ENCODE results near the gene IFIT2.
A peak's percentile ranks its signal among the peaks of the same experiment; 100 is the strongest.

The IFIT2 gene

GRCh38 chr10:89295597-89295996 lies 6.2 kb upstream of the IFIT2 start:
- no peak for TF ChIP-seq ZNF274 (IDR thresholded peaks at IDR 0.05; ENCODE audit: low read depth, low read length)

DNA sequence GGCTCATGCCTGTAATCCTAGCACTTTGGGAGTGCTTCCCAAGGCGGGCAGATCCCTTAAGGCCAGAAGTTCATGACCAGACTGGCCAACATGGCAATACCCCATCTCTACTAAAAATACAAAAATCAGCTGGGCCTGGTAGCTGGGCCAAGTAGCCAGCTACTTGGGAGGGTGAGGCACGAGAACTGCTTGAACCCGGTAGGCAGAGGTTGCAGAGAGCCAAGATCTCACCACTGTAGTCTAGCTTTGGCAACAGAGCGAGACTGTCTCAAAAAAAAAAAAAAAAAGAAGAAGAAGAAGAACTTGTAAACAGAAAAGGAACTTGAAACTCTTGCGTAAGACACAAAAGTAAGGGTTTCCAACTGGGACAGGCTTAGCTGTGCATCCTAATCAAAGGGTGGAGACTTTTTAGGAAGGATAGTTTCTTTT lies 5.6 kb upstream of the IFIT2 start:
- TF ChIP-seq ZNF274 (IDR thresholded peaks at IDR 0.05; ENCODE audit: low read depth, low read length) = no peak
- no peak overlapping the region; the same call in 1 of the 2 replicates for H3K4me3 ChIP-seq (ENCODE audit: low read length)

More at GRCh38 chr10:89295597-89295996, 6.2 kb upstream of the IFIT2 start:
- no peak overlapping the region for H3K4me3 ChIP-seq (ENCODE audit: low read length)

DNA sequence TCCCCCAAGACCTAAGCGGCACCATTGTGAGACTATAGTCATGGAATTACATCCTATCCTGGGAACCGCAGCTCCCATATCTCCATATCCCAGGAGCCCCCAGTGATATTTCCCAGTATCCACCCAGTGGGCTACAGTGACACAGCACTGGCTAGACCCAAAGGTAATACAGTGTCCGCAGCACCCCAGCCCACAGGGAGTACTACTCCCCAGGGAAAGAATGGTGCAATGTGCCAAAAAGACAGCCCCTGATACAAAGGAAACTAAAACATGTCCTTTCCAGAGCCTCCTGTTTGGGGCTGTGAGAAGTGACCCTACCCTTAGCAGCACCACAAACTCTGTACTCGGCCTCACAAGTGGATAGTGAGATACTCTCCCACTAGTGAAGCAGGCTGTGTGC lies 4.5 kb upstream of the IFIT2 start:
- no peak overlapping the region for H3K4me3 ChIP-seq (ENCODE audit: low read length)
- TF ChIP-seq ZNF274 (IDR thresholded peaks at IDR 0.05; ENCODE audit: low read depth, low read length) = no peak

GRCh38 chr10:89297791-89298190 lies 4.1 kb upstream of the IFIT2 start:
- TF ChIP-seq ZNF274 (IDR thresholded peaks at IDR 0.05; ENCODE audit: low read depth, low read length) = no peak
- no peak overlapping the region for H3K4me3 ChIP-seq (ENCODE audit: low read length)

GRCh38 chr10:89299031-89299430 lies 2.8 kb upstream of the IFIT2 start:
- TF ChIP-seq ZNF274 (IDR thresholded peaks at IDR 0.05; ENCODE audit: low read depth, low read length) = no peak
- no peak overlapping the region for H3K4me3 ChIP-seq (ENCODE audit: low read length)

DNA sequence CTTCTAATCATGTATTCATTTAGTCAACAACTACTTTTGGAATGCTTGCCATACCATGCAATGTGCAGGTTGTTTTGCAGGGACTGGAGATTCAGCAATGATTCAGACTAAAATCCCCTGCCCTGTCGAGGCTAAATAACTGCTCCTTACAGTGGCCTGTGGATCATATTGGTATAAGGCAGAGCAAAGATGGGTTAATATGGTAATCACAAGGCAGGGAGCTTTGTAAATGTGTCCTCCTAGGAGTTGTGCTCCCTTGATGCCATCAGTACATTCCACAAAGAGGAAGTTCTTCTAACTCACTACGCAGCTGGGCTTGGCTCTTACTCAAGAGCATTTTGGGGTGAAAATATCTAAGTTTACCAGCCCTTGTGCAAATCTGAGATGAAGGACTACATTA lies 614 bp upstream of the IFIT2 start:
- no peak for TF ChIP-seq ZNF274 (IDR thresholded peaks at IDR 0.05; ENCODE audit: low read depth, low read length)
- H3K4me3 ChIP-seq (ENCODE audit: low read length) = peak overlapping the region; percentile 96

DNA sequence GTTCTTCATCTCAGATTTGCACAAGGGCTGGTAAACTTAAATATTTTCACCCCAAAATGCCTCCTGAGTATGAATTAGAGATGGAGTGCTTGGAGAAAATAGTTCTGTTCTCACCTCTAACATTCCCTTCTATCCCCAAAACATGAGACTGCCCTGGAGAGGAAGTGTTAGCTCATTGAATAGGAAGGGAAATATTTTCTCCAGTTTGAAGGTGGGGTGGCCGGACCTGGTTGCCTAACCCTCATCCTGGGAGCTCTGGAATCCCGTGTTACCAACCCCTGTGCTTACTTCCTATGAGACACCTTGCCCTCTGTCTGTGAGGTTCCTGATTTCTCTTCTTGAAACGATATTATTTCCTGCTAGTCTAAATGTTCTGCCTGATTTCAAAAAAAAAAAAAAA lies 779 bp downstream of the IFIT2 start:
- no peak for TF ChIP-seq ZNF274 (IDR thresholded peaks at IDR 0.05; ENCODE audit: low read depth, low read length)
- peak overlapping the region; percentile 96 for H3K4me3 ChIP-seq (ENCODE audit: low read length)

DNA sequence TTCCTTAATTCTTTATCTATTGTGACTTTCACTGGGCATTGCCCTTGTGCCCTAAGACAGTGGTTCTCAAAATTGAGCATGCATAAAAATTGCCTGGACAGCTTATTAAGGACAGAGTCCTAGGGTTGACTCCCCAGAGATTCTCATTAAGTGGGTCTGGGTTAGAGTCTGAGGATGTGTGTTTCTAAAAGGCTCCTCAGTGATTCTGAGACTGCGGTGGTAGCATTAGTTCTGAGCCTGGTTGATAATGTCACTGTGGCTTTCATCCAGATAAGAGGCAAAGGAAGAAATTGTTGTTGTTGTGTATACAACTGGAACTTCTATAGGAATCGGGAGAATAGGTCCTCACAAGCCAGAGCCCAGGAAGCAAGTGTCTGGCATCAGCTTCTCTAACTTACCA lies 1.3 kb downstream of the IFIT2 start:
- TF ChIP-seq ZNF274 (IDR thresholded peaks at IDR 0.05; ENCODE audit: low read depth, low read length) = no peak
- H3K4me3 ChIP-seq (ENCODE audit: low read length) = peak overlapping the region; percentile 96

- TF ChIP-seq ZNF274 (IDR thresholded peaks at IDR 0.05; ENCODE audit: low read depth, low read length) = no peak
- peak overlapping the region; percentile 56; the same call in 1 of the 2 replicates for H3K4me3 ChIP-seq (ENCODE audit: low read length)
Observed at GRCh38 chr10:89304026-89304425, 2.2 kb downstream of the IFIT2 start.

DNA sequence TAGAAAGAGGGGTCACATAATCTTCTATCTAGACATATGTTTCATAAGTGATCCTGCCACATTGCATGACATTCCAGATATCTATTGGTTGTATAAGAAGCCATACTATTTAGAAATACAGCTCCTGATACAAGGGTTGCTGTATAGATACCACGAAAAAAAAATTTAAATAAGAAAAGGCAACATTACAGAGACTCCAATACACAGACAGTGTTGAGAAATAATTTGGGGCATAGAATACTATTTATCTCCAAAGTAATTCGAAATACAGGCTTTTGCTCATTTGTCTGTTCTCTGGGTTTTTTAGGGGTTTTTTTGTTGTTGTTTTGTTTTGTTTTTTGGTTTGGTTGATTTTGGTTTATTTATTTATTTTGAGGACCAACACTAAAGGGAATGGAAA lies 2.6 kb downstream of the IFIT2 start:
- H3K4me3 ChIP-seq (ENCODE audit: low read length) = 0 out of 2 replicates have a peak overlapping the region, but pooled peaks have one; percentile 56
- no peak for TF ChIP-seq ZNF274 (IDR thresholded peaks at IDR 0.05; ENCODE audit: low read depth, low read length)

- no peak overlapping the region for H3K4me3 ChIP-seq (ENCODE audit: low read length)
- no peak for TF ChIP-seq ZNF274 (IDR thresholded peaks at IDR 0.05; ENCODE audit: low read depth, low read length)
Observed at GRCh38 chr10:89304925-89305324, 3.1 kb downstream of the IFIT2 start.

GRCh38 chr10:89305766-89306433 lies 4.1 kb downstream of the IFIT2 start:
- no peak overlapping the region for H3K4me3 ChIP-seq (ENCODE audit: low read length)
- TF ChIP-seq ZNF274 (IDR thresholded peaks at IDR 0.05; ENCODE audit: low read depth, low read length) = no peak

DNA sequence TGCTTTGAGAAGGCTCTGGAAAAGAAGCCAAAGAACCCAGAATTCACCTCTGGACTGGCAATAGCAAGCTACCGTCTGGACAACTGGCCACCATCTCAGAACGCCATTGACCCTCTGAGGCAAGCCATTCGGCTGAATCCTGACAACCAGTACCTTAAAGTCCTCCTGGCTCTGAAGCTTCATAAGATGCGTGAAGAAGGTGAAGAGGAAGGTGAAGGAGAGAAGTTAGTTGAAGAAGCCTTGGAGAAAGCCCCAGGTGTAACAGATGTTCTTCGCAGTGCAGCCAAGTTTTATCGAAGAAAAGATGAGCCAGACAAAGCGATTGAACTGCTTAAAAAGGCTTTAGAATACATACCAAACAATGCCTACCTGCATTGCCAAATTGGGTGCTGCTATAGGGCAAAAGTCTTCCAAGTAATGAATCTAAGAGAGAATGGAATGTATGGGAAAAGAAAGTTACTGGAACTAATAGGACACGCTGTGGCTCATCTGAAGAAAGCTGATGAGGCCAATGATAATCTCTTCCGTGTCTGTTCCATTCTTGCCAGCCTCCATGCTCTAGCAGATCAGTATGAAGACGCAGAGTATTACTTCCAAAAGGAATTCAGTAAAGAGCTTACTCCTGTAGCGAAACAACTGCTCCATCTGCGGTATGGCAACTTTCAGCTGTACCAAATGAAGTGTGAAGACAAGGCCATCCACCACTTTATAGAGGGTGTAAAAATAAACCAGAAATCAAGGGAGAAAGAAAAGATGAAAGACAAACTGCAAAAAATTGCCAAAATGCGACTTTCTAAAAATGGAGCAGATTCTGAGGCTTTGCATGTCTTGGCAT lies 4.8 kb downstream of the IFIT2 start:
- no peak for TF ChIP-seq ZNF274 (IDR thresholded peaks at IDR 0.05; ENCODE audit: low read depth, low read length)
- no peak overlapping the region for H3K4me3 ChIP-seq (ENCODE audit: low read length)

- no peak overlapping the region for H3K4me3 ChIP-seq (ENCODE audit: low read length)
- TF ChIP-seq ZNF274 (IDR thresholded peaks at IDR 0.05; ENCODE audit: low read depth, low read length) = no peak
Observed at GRCh38 chr10:89307269-89307577, 5.4 kb downstream of the IFIT2 start.

DNA sequence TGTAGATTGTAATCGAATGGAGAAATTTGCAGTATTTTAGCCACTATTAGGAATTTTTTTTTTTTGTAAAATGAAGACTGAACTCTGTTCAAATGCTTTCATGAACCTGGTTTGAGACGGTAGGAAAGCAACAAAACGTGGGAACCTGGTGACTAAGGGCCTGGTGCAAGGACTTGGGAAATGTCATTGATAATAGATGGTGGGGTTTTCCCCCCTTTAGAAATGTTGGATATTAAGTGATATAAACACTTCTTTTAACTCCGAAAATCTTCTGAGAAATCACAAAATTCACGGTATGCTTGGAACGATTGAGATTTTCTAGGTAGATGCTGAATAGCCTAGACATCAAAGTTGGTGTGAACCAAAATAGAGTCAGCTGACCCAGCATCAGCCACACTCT lies 6.4 kb downstream of the IFIT2 start:
- no peak for TF ChIP-seq ZNF274 (IDR thresholded peaks at IDR 0.05; ENCODE audit: low read depth, low read length)
- H3K4me3 ChIP-seq (ENCODE audit: low read length) = no peak overlapping the region
